Fibroblast of peridontal ligament (primary cell): ENCODE measurements around the gene EPHB1.

ENCODE experiments used
- DNase-seq: peaks from one replicate; pipeline ENCODE4 v3.0.0-alpha.2; 2010; ENCODE audit errors: extremely low read depth

Gene EPHB1

GRCh38 chr3:135249186-135249585, 454.1 kb downstream of the EPHB1 start:
- DNase-seq, result no peak

GRCh38 chr3:135258916-135259315, 463.9 kb downstream of the EPHB1 start:
- no peak for DNase-seq

DNA sequence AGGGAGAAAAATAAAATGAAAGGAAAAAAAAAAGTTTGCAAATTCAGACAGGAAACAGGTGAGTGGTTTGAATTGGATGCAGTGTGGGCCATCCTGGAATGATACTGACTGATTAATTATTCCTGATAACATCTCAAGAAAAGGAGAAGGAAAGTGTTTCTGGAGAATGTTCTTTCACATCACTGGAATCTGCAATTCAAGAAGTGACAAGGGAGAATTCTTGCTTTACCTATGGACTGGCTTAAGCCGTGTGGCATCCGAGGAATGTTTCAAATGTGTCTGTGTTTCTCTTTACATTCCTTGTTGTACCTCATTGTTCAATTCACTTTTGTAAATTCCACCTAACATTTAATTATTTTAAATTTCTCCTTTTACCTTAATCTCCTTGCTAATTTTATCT, 465.0 kb downstream of the EPHB1 start:
- no peak for DNase-seq

GRCh38 chr3:135261214-135261775, 466.2 kb downstream of the EPHB1 start:
- DNase-seq, result no peak

- no peak for DNase-seq
Observed at GRCh38 chr3:135261916-135262315, 466.9 kb downstream of the EPHB1 start.

DNA sequence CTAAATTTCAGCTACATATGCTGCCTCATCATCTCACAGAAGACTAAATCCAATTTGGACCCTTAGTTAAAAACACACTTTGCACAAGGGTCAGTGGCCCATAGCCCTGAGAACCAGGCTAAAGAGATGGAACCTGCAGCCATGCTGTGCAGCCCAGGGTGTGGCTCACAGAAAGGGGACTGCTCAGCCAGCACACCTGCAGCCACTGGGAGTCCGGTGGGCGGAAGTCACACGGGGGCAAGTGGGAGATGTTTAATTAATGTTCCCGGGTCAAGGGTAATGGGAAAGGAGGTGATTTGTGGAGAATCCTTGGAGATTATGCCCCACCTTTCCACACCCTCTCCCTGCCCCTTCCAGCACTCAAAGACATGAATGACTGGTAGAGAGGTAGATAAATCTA, 467.4 kb downstream of the EPHB1 start:
- no peak for DNase-seq

DNA sequence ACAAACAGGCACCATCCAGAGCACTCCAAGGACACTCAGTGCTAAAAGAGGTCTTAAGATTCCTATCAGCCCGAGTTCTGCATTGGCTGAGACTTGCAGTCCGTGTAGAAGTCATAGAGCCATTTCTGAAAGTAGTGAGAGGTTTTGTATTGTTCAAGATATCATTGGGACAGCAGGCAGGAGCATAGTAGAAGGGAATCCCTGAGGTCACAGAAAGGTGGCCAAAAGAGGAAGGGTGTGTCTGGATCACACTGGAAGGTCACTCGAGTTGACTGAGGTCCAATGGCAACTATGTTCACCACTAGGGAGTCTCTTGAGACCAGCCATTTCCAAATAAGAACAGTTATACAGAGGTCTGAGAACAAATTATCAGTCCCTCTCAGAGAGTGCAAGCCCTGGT, 468.3 kb downstream of the EPHB1 start:
- no peak for DNase-seq

GRCh38 chr3:135267487-135267886, 472.4 kb downstream of the EPHB1 start:
- no peak for DNase-seq

DNA sequence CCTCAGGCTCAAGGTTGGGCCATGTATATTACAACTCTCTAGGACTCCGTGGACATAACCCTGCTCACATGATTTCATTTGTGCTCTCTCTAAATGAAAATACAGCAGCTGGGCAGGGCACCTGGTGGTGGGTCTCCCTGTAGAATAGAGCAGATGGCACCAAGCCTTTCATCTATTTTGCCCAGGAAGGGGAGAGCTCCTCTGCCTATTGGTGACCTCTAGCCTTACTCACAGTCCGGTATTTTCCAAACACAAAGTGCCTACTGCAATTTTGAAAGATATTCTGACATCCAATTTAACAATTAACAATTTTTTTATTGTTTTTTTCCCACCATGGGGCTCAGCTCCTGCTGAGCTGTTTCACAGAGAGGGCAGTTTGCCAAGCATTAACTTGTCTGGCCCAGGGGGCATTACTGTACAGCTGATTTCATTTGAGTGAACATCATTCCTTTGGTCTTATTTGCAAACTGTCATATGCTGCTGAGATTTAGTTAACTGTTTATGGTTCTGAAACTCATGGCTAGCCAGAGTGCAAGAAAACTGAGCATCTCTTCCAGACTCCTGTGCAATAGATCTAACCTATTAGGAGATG, 474.0 kb downstream of the EPHB1 start:
- DNase-seq, result no peak

DNA sequence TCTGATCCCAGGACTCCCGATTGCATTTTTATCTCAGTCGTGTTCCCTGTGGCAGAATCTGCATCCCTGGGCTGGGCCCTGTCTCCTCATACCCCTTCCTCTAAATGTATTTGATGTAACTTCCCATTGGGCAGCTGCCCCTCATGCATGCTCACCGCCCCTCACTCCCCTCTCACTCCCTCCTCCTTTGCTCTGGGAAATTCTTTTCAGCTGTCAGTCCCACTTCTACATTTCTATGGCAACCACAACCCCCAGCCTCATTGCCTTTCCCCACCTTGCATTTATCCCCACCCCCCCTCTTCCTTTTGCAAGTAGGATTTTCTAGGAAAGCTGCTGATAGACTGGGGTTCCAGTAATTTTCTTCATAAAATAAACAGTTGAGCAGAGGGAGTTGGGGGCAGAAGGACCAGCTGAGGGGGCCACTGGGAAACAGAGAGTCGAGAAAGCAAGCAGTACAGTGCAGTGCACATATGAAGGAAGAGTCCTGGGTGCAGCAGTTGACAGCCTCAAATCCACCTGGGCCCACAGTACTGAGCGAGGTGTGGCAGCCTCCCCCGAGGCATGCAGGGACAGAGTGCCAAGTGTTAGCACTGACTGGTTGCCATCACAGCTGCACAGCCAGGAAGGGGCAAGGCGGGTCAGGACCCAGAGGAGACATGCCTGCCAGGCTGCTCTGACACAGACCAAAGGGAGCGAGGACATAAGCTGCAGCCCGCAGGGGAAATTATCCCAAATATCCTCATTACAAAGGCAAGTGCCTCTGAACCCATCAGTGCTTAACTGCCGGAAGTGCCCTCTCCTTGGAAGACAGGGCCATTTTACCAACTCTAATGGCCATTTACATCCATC, 476.3 kb downstream of the EPHB1 start:
- DNase-seq, result no peak

DNA sequence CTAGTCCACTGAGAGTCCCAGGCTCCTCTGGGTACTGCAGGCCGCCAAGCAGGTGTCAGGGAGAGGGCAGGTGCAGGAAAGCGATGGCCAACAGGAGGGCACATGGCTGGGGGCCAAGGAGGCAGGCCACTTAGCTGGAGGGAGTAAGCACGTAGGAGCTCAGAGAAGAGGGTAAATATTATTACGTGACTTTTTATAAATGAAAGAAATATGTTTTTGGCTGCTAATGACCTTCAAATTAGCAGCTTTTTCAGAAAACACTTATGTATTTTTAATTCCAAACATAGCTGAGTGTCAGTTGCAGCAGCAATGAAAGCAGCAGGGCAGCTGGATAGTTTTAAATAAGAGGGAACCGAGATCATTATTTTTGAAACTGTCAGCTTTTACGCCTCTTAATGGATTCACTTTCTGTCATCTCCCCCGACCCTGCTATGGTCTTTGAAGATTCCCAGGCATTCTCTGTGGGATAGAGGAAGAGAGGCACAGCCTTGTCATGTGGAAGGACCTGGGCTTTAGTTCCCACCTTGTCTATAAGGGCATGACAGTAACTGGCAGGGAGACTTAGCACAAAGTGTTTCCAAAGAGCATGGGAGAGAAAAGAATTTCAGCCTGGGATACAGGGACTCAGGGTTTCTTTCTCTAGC, 477.1 kb downstream of the EPHB1 start:
- DNase-seq, result no peak

DNA sequence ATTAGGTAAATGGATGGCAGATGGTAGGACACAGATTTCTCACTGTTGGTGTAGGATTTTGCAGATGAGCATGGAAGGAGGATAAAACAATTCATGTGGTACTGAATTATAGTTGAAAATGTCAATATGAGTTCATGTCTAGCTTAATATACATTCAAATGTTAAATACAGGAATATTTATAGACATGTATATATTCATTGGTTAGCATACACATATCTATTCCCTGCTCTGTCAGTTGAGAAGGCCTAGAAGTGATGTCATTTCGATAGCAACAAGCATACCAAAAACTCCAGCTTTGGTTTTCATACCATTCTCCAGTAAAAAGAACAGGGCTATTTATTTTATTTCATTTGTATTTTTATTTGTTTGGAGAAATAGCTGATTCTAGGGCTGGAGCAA, 497.1 kb downstream of the EPHB1 start:
- DNase-seq, result no peak

- DNase-seq, result no peak
Observed at GRCh38 chr3:135301670-135302069, 506.6 kb downstream of the EPHB1 start.

DNA sequence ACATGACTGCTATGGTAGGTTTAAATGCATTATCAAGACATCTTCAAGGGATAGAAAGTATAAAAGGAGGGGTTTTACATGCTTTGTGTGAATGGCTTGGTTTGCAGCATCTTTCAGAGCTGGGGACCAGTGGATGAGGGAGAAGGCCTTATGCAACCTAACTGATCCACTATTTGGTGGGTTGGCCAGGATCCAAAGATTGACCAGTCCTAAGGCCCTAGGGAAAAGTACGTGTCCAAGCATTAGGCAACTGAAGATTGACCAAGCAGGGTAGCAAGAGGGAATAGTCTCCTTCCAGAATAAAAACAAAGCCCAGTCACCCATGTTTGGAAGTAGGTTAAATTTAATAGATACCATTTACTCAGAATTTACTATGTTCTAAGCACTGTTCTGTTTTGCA, 509.3 kb downstream of the EPHB1 start:
- DNase-seq, result peak; percentile 0
